IMR-90 (cell line): ENCODE data around the gene SMARCA5.

ENCODE experiments used
- BHLHE40 ChIP-seq: fragments of 150-350 bp; IDR thresholded peaks from 2 replicates; pipeline ENCODE4 v1.6.1; 2016; ENCODE audit warnings: mild to moderate bottlenecking, low read depth, low read length
- CEBPB ChIP-seq: IDR thresholded peaks from 2 replicates; pipeline ENCODE4 v1.6.1; 2012; ENCODE audit warnings: low read depth, low read length, improper control_type of control experiment
- CHD1 ChIP-seq: IDR thresholded peaks from 2 replicates; pipeline ENCODE4 v1.6.1; 2012; ENCODE audit warnings: low read depth, low read length, improper control_type of control experiment
- CTCF ChIP-seq: conservative IDR thresholded peaks from 2 replicates; pipeline ENCODE4 v1.5.1; 2012; ENCODE audit warnings: mild to moderate bottlenecking, low read depth, low read length, improper control_type of control experiment
- ELK1 ChIP-seq: fragments of 150-350 bp; IDR thresholded peaks from 2 replicates; pipeline ENCODE4 v1.6.1; 2016; ENCODE audit warnings: low read depth, mild to moderate bottlenecking, low read length, moderate library complexity, borderline replicate concordance
- FOS ChIP-seq: fragments of 150-350 bp; IDR thresholded peaks from 2 replicates; pipeline ENCODE4 v1.6.1; 2016; ENCODE audit warnings: low read depth, low read length
- MAFK ChIP-seq: IDR thresholded peaks from 2 replicates; pipeline ENCODE4 v1.6.1; 2012; ENCODE audit warnings: low read depth, low read length, improper control_type of control experiment
- MAZ ChIP-seq: IDR thresholded peaks from 2 replicates; pipeline ENCODE4 v1.6.1; 2012; ENCODE audit warnings: low read depth, mild to moderate bottlenecking, low read length, improper control_type of control experiment, moderate library complexity, borderline replicate concordance
- NFE2L2 ChIP-seq: fragments of 150-350 bp; IDR thresholded peaks from 2 replicates; pipeline ENCODE4 v1.6.1; 2016; ENCODE audit warnings: low read depth, mild to moderate bottlenecking, low read length
- POLR2A ChIP-seq: IDR thresholded peaks from 2 replicates; pipeline ENCODE4 v1.6.1; 2012; ENCODE audit warnings: mild to moderate bottlenecking, low read depth, low read length
- RAD21 ChIP-seq: IDR thresholded peaks from 2 replicates; pipeline ENCODE4 v1.6.1; 2012; ENCODE audit warnings: low read length, improper control_type of control experiment
- RCOR1 ChIP-seq: IDR thresholded peaks from 2 replicates; pipeline ENCODE4 v1.6.1; 2012; ENCODE audit warnings: mild to moderate bottlenecking, low read length, improper control_type of control experiment; ENCODE audit not compliant: insufficient replicate concordance
- RFX5 ChIP-seq: IDR thresholded peaks from 2 replicates; pipeline ENCODE4 v1.8.0; 2012; ENCODE audit warnings: low read depth, mild to moderate bottlenecking, low read length, moderate library complexity
- TF ChIP-seq, protein P1 (sequence below): fragments of 150-350 bp; IDR thresholded peaks from 2 replicates; pipeline ENCODE4 v1.6.1; 2017; ENCODE audit warnings: mild to moderate bottlenecking, antibody characterized with exemption, low read length, low read depth

DNA sequence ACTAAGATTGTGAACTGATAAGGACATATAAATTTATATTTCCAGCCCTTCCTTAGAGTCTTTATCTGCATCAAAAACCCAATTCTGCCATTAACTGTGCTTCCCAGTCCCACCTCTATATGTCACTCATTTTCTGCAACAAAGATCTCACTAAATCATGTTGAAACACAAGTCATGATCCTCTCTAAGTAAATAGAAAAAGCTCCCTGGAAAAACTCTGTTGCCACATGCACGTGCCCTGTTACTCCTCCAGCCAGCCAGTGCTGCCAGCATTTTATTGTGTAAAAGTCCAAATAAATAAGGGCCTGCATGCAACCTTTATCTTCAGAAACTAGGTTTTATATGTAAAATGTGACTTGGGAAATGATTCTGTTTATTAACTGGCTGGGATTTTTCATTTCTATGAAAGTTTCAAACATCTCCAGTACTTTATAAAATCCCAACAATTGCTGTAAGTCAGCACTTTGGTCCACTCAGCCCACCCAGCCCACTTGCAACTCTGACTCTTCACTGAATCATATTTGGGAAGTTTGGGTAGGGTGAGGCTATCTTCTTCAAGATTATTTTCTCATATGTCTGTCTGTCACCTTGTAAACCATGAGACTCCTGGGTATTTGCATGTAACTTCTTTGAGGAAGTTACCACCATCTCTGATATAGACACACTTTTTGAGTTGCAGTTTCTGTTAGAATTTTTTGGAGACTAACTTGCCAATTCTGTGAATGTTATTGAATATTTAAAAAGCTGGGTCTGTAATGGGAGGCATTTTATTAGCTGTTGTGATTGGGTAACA, 40.0 kb upstream of the SMARCA5 start:
- TF ChIP-seq POLR2A (no peak), CTCF (no peak), RAD21 (no peak), ELK1 (no peak), RCOR1 (no peak), FOS (no peak), BHLHE40 (no peak), CEBPB (no peak), MAFK (no peak), MAZ (no peak), NFE2L2 (no peak), CHD1 (no peak), RFX5 (no peak)
- TF ChIP-seq, protein P1, sequence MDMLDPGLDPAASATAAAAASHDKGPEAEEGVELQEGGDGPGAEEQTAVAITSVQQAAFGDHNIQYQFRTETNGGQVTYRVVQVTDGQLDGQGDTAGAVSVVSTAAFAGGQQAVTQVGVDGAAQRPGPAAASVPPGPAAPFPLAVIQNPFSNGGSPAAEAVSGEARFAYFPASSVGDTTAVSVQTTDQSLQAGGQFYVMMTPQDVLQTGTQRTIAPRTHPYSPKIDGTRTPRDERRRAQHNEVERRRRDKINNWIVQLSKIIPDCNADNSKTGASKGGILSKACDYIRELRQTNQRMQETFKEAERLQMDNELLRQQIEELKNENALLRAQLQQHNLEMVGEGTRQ = no peak
